ES-I3 (cell line): ENCODE data around the gene NSUN2.
"Not testable (repeated sequence)": the region's sequence is repeated elsewhere in the genome, so short reads cannot be mapped to it uniquely, and the experiment has no call there.

Experiments used
- H3K36me3 ChIP-seq: 2 replicates; pipeline ENCODE4 v1.6.1; 2013; ENCODE audit warnings: mild to moderate bottlenecking, low read length, control low read depth, moderate library complexity; ENCODE audit not compliant: insufficient read depth
- H3K4me1 ChIP-seq: 2 replicates; pipeline ENCODE4 v1.6.1; 2013; ENCODE audit warnings: mild to moderate bottlenecking, control low read depth, low read length; ENCODE audit not compliant: insufficient read depth
- H3K9ac ChIP-seq: 2 replicates; pipeline ENCODE4 v1.6.1; 2013; ENCODE audit warnings: low read depth, mild to moderate bottlenecking, low read length, moderate library complexity
- H3K9me3 ChIP-seq: 2 replicates; pipeline ENCODE4 v1.6.1; 2013; ENCODE audit warnings: mild to moderate bottlenecking, low read length, moderate library complexity; ENCODE audit not compliant: control insufficient read depth, insufficient read depth

The NSUN2 gene

DNA sequence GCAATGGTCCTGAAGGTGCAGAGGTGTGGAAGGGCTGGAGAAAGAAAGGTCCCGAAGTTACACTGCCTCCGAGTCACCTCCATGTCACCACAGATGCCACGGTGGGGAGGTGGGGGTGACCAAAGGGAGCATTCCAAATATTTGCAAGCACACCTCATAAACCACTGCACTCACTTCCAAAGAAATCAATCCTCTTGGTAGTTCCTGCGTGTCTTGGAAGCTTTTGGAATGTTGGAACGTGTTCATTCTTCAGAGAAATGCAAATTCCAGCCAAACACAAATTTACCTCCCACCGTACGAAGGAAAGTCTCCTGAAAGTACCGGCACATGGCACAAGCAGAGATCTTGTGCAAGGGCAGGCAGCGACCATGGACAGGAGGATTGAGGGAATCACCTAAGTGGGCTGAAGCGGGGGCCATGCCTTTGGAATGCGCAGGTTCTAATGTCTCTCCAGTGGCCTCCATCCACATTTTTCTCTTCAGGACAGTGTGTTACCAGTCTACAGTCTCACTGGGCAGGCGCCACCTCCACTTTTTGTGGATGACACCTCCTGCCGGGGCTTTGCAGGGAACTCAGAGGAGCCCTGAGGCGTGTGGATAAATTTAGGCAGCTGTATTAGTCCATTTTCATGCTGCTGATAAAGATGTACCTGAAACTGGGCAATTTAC is 54.0 kb downstream of the NSUN2 start:
- Histone ChIP-seq H3K9me3 (no peaks in the 10 kb centered on the region), H3K9ac (no peak overlapping the region), H3K4me1 (no peaks in the 10 kb centered on the region), H3K36me3 (no peaks in the 10 kb centered on the region)

DNA sequence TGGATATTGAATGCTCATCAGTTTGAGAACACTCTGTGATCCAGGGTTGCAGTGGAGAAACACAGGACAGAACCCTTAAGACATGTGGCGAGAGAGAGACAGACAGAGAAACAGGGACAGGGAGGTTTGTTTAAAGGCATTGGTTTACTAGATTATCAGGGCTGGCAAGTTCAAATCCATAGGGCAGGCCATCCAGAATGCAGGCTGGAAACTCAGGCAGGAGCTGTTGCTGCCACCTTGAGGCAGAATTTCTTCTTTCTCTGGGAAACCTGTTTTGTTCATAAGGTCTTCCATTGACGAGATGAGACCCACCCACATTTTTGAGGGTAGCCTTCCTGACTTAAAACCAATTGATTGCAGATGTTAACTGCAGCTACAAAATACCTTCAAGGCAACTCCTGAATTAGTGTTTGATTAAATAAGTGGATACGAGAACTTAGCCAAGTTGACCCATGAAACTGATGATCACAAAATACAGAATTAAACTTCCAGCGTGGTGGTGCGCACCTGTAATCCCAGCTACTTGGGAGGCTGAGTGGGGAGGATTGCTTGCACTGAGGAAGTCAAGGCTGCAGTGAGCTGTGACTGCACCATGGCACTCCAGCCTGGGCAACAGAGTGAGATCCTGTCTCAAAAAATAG is 55.9 kb downstream of the NSUN2 start:
- no peaks in the 10 kb centered on the region for H3K4me1 ChIP-seq
- no peaks in the 10 kb centered on the region for H3K36me3 ChIP-seq
- no peak overlapping the region for H3K9ac ChIP-seq
- no peaks in the 10 kb centered on the region for H3K9me3 ChIP-seq

DNA sequence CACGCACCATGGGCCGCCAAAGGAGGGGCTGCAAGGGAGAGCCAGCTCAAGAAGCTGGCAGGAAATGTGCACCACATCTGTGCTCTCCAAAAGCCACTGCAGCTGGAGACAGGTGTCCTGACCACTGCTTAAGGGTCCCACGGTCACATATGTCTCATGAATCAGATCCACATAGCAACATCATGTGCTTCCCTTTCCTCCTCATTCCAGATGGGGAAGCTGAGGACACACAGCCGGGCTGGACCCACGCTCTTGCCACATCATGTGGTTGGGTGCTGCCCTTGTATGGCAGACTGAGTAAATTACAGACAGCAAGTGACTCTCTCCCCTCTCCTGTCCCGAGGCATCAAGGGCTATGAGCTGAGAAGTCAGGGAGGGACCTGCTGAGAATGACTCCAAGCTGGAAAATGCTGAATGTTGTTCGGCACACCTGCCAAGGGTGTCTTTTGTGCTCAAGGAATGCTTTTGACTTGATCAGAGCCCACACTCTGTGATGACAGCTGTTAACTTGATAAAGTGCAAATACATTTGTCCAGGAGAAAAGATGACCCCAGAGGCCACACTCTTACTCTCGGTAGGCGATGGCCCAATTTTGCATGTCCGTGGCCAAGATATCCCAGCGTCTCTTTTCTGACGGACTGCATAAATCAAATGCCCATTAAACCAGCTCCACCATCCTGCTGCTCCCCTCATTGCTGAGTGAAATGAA is 58.2 kb downstream of the NSUN2 start:
- H3K9me3 ChIP-seq: no peaks in the 10 kb centered on the region
- no peaks in the 10 kb centered on the region for H3K36me3 ChIP-seq
- no peak overlapping the region for H3K9ac ChIP-seq
- H3K4me1 ChIP-seq: no peaks in the 10 kb centered on the region

DNA sequence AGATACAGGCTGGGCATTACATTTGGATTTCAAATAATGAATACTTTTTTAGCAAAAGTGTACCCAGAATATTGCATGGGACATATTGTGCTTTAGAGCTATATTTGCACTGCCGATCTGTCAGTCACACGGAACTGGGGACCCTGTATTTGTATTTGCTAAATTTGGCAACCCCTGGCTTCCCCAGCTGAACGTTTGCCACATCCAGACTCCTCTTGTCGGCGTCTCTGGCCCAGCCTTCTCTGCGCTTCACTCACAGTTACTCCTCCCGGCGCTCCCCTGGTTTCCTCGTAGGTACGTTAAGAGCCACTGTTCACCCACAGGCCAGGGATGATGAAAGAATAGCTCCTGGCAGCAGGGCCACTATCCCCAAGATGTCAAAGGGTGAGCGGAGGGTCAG is 58.7 kb downstream of the NSUN2 start:
- Histone ChIP-seq H3K4me1 (no peaks in the 10 kb centered on the region), H3K36me3 (no peaks in the 10 kb centered on the region), H3K9ac (no peak overlapping the region), H3K9me3 (no peaks in the 10 kb centered on the region)

DNA sequence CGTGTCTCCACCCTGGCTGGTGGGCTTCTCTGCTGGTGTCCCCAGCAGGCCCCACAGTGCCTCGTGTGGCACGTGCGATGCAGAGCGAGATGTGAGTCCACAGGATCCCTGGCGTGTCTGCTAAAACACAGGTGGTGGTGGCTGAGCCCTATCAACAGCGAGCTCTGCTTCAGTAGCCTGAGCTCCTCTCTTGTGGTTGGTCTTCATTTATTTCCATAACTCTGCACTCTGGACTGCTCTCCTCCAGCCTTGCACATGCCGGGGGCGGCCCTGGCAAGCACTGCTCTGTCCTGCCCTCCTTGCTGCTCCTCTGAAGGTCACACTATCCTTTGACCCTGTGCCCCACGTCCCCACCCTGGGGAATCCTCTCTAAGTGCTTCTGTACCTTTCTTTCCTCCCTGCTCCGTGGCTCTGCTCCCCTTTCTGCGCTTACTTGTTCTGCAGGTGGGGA is 59.2 kb downstream of the NSUN2 start:
- no peak overlapping the region for H3K9ac ChIP-seq
- no peaks in the 10 kb centered on the region for H3K9me3 ChIP-seq
- H3K4me1 ChIP-seq: no peaks in the 10 kb centered on the region
- no peaks in the 10 kb centered on the region for H3K36me3 ChIP-seq

DNA sequence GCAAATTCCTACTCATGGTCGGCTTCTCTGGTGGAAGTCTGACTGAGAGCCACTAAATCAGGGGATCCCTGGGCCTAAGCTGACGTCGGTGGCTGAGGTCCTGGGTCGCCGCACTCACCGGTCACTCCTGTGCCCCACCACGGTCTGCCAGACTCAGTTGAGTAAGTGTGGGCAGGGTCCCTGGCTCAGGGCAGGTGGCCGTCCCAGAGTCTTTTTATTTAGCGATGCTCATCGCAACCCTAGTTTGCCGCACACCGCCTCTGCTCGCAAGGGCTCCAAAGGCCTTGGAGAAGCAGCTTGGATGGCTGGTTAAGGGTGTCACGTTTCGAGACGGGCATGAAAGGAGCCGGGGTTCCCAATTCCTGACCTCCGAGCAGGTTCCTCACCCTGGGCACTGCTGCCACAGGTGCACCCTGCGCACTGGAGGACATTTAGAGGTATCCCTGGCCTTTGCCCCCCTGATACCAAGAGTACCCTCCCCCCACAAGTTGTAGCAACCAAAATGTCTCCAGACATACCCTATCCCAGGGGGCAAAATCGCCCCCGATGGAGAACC is 59.9 kb downstream of the NSUN2 start:
- H3K9ac ChIP-seq: no peak overlapping the region
- no peaks in the 10 kb centered on the region for H3K9me3 ChIP-seq
- no peaks in the 10 kb centered on the region for H3K4me1 ChIP-seq
- H3K36me3 ChIP-seq: no peaks in the 10 kb centered on the region

DNA sequence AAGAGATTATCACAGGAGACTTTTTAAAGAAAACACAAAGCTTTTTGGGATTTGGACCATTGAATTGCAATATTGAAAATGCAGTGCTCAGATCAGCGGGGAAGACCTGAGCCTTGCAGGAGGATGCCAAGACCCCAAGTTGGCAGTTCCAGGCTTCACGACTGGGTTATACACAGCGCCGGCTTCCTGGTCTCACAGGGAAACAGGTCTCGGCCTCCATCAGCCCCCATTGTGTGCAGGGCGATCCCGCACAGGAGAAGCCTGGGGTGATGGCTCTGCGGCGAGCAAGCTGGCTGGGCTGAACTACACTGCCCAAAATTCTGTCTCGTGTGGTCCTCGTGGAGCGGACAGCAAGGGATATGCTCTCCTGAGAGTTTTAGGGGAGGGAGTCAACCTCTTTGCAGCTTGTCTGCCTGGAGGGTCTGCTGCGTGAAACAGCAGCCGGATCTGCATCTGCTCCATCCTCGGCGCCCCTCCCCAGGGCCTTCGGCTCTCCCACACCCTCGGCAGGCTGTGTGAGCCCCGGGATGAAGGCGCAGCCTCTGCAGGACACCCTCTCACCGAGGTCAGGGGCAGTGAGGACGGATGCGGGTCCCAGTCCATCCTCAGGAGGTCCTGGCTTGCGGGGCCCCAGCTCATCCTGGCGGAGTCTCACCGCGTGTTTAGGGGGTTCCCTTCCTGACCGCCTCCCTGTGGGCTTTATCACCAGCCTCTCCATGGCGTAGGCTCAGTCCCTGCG is 60.6 kb downstream of the NSUN2 start:
- no peaks in the 10 kb centered on the region for H3K4me1 ChIP-seq
- H3K9ac ChIP-seq: no peak overlapping the region
- no peaks in the 10 kb centered on the region for H3K36me3 ChIP-seq
- no peaks in the 10 kb centered on the region for H3K9me3 ChIP-seq

DNA sequence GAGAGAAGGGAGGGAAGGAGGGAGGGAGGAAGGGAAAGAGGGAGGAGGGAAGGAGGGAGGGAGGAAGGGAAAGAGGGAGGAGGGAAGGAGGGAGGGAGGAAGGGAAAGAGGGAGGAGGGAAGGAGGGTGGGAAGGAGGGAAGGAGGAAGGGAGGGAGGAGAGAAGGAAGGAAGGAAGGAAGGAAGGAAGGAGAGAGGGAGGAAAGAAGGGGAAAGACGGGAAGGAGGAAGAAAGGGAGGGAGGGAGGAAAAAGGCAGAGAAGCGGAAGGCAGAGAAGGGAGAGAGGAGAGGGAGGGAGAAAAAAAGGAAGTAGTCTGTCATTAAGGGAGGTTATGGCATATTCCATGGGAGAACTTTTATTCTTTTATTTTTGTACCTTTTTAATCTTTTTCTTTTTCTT is 61.2 kb downstream of the NSUN2 start:
- H3K4me1 ChIP-seq, H3K9me3 ChIP-seq, H3K9ac ChIP-seq, H3K36me3 ChIP-seq: not testable (repeated sequence)

DNA sequence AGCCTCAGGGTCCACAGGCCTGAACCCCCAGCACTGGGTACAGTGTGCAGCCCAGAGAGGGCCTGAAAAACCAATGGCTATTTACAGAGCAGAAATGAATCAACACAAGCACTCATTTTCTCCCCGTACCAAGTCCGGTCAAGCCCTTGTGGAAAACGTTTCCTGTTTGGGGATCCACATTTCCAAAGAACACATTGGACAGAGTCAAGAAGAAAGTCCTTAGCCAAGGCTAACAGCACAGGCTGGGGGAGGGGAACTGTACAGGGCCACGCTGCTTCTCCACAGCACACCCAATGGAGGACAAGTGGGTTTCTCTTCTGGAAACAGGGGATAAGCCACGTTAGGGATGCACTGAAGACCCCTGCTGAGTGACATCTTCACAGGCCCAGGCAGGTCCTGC is 62.3 kb downstream of the NSUN2 start:
- no peaks in the 10 kb centered on the region for H3K9me3 ChIP-seq
- no peaks in the 10 kb centered on the region for H3K4me1 ChIP-seq
- no peak overlapping the region for H3K9ac ChIP-seq
- no peaks in the 10 kb centered on the region for H3K36me3 ChIP-seq

DNA sequence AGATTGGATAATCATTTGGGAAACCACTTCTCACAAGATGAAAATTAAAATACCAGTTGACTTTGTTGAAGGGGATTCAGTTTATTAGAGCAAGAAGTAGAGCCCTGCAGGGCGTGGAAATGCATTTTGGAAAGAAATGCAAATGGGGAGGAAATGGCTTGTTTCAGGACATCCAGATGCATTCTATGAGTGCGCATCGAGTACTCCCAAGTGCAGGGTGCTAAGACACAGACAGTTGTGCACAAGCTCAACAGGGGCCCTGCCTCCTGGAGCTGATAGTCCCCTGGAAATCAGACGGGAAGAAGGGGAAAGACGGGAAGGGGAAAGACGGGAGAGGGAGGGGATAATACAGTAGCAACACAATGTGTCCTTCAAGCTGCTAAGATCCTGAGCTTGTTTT is 64.0 kb downstream of the NSUN2 start:
- H3K9ac ChIP-seq: no peak overlapping the region
- no peaks in the 10 kb centered on the region for H3K36me3 ChIP-seq

DNA sequence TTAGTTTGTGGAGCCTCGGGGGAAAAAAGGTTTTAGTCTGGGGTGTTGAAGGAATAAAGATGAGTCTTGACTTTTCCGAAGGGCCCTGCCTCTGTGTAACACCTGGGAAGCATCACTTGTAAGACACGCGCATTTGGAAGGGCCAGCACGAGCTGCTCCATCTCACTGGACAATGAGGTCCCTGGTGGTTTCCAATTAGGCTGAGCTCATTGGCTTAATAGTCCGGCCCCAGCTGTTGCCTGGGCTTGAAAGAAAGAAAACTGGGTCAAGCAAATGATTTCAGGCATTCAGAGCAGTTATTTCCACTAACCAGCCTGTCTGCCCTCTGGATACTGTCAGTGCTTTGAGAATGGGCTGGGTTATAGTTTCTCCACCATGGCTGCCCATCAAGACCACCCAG is 64.5 kb downstream of the NSUN2 start:
- H3K36me3 ChIP-seq: no peaks in the 10 kb centered on the region
- H3K9ac ChIP-seq: no peak overlapping the region
- no peaks in the 10 kb centered on the region for H3K9me3 ChIP-seq
- no peaks in the 10 kb centered on the region for H3K4me1 ChIP-seq

More for the DNA sequence above, 64.0 kb downstream of the NSUN2 start:
- H3K9me3 ChIP-seq: no peaks in the 10 kb centered on the region
- no peaks in the 10 kb centered on the region for H3K4me1 ChIP-seq

DNA sequence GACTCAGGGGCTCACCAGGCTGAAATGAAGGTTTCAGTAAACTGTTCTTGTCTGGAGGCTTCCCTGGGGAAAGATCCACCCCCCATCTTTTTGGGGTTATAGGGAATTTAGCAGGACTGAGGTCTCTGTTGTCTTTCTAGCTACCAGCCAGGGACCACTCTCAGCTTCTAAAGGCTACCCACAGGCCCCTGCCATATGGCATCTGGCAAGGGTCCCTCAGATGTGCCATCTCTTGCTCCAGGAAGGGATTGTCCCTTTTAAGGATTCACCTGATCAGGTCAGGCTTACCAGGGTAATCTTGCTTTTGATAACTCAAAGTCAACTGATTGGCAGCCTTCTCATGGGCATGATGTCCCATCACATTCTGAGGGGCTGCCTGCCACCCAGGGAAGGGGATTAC is 65.0 kb downstream of the NSUN2 start:
- H3K9ac ChIP-seq: no peak overlapping the region
- no peaks in the 10 kb centered on the region for H3K9me3 ChIP-seq
- H3K36me3 ChIP-seq: no peaks in the 10 kb centered on the region
- no peaks in the 10 kb centered on the region for H3K4me1 ChIP-seq

DNA sequence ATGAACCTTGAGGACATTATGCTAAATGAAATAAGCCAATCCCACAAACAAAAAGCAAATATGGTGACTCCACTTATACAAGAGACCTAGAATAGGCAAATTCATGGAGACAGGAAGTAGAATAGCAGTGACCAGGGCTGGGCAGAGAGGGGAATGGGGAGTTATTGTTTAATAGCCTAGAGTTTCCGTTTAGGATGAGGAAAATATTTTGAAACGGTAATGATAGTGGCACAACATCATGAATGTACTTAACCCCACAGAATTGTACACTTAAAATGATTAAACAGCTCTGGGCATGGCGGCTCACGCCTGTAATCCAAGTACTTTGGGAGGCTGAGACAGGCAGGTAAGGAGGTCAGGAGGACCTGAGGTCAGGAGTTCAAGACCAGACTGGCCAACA is 65.8 kb downstream of the NSUN2 start:
- Histone ChIP-seq H3K4me1 (no peaks in the 10 kb centered on the region), H3K9me3 (no peaks in the 10 kb centered on the region), H3K36me3 (no peaks in the 10 kb centered on the region)

DNA sequence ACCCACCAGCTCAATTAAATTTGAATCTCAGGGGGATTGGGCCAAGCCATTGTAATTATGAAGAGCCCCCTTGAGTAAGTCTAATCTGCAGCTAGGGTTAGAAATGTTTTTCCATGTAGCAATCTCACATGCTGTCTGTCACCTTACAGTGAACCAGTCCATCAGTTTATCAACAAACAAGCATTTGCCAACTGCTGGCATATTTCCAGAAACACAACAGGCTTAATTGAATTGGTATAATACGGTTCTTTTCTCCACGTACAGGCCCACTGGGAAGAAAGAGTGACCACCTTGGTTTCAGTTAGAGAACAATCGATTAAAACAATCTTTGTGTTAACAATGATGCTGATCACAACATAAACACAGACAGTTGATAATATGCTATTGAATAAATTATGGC is 67.4 kb downstream of the NSUN2 start:
- no peaks in the 10 kb centered on the region for H3K36me3 ChIP-seq
- no peaks in the 10 kb centered on the region for H3K9me3 ChIP-seq
- H3K9ac ChIP-seq: no peak overlapping the region
- H3K4me1 ChIP-seq: no peaks in the 10 kb centered on the region

More for the DNA sequence above, 65.8 kb downstream of the NSUN2 start:
- no peak overlapping the region for H3K9ac ChIP-seq
